ENCODE results near the gene MBNL3.

DNA sequence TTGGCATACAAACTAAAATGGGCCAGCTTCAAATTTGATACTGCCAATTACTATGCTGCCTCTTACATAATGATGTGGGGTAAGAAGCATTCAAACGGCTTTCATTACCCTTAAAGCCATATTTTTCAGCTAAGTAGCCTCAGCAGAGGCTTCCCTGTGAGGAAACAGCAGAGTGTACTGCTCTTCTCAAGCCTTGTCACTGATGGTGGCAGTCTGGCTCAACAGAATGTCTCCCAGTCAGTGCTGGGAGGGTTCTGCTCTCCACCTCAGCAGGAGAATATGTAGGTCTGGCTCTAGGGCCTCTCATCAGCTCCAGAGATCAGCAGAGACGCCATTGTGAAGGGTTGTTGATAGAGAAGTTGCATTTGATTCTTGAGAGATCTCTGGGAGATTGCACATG lies 44.6 kb upstream of the MBNL3 start:
- TF ChIP-seq, protein P1, sequence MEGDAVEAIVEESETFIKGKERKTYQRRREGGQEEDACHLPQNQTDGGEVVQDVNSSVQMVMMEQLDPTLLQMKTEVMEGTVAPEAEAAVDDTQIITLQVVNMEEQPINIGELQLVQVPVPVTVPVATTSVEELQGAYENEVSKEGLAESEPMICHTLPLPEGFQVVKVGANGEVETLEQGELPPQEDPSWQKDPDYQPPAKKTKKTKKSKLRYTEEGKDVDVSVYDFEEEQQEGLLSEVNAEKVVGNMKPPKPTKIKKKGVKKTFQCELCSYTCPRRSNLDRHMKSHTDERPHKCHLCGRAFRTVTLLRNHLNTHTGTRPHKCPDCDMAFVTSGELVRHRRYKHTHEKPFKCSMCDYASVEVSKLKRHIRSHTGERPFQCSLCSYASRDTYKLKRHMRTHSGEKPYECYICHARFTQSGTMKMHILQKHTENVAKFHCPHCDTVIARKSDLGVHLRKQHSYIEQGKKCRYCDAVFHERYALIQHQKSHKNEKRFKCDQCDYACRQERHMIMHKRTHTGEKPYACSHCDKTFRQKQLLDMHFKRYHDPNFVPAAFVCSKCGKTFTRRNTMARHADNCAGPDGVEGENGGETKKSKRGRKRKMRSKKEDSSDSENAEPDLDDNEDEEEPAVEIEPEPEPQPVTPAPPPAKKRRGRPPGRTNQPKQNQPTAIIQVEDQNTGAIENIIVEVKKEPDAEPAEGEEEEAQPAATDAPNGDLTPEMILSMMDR (conservative IDR thresholded peaks at IDR 0.05; ENCODE audit: low read depth, low read length): no peak
- TF ChIP-seq EZH2 (IDR thresholded peaks at IDR 0.05; ENCODE audit: borderline replicate concordance, low read depth, low read length, poor library complexity, severe bottlenecking): no peak
